ENCODE results near the gene P2RX7.

P2RX7 gene

DNA sequence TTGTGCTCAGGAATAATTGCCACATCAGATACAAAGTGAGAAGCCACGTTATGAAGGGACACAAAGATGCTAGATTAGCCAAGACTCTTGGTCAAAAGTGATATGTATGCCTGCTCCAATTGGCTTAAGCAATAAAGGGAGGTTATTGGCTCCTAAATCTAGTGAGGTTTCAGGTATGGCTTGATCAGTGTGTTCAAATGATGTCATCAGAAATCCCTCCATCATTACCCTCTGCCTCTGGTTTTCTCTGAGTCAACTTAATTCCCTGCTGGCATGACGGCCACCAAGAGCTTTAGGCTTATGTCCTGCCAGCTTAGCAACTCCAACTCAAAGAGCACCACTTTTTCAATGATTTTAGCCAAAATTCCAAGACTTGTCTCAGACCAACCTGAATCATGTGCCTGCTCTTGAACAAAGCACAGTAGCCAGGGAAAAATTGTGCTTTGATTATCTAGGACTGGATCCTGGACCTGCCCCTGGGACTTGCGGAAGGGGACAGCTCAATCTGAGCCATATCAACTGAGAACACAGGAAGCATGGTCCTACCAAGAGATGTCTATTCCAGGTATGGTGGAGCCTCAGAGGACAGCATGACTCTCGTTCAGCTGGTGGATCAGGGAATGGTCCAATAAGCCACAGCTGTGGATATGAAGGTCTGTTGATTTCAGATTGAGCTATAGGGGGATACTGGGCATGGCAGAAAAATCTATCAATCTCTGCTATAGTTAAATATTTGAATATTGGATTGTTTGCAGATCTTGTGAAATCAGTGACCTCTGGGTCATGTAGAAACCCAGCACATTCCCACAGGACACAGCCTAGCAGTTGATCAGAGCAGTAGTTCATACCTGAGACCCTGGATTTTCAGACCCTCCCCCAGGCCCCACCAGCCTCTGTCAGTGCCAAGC lies 16.1 kb upstream of the P2RX7 start:
- H3K4me3 ChIP-seq (ENCODE audit: low read depth, low read length) = no peak overlapping the region
- TF ChIP-seq, protein P1, sequence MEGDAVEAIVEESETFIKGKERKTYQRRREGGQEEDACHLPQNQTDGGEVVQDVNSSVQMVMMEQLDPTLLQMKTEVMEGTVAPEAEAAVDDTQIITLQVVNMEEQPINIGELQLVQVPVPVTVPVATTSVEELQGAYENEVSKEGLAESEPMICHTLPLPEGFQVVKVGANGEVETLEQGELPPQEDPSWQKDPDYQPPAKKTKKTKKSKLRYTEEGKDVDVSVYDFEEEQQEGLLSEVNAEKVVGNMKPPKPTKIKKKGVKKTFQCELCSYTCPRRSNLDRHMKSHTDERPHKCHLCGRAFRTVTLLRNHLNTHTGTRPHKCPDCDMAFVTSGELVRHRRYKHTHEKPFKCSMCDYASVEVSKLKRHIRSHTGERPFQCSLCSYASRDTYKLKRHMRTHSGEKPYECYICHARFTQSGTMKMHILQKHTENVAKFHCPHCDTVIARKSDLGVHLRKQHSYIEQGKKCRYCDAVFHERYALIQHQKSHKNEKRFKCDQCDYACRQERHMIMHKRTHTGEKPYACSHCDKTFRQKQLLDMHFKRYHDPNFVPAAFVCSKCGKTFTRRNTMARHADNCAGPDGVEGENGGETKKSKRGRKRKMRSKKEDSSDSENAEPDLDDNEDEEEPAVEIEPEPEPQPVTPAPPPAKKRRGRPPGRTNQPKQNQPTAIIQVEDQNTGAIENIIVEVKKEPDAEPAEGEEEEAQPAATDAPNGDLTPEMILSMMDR (IDR thresholded peaks at IDR 0.05; ENCODE audit: borderline replicate concordance, insufficient read depth, low read depth, low read length) = no peak

DNA sequence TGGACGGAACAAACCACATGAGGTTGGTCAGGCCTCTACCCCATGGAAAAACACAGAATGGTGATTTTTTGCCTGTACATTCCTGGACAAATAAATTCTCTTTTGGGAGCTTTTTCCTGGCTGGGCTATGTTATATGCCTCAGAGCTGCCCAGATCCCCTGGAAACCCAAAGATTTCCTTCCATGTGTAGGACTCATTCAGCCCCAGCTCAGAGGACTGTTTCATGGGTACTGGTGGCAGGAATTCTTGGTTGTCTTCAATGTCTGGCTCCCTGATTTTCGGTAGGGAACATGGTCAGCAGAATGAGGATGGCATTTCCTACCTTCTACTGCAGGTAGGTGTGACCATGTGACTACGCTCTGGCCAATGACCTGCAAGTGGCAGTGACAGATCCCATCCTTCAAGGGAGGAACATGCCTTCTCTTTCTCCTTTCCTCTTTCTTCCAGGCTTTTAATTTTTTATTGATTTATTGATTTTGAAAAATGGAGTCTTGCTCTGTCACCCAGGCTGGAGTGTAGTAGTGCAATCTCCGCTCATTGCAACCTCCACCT lies 15.4 kb upstream of the P2RX7 start:
- H3K4me3 ChIP-seq (ENCODE audit: low read depth, low read length) = no peak overlapping the region
- TF ChIP-seq, protein P1 (IDR thresholded peaks at IDR 0.05; ENCODE audit: borderline replicate concordance, insufficient read depth, low read depth, low read length) = no peak

DNA sequence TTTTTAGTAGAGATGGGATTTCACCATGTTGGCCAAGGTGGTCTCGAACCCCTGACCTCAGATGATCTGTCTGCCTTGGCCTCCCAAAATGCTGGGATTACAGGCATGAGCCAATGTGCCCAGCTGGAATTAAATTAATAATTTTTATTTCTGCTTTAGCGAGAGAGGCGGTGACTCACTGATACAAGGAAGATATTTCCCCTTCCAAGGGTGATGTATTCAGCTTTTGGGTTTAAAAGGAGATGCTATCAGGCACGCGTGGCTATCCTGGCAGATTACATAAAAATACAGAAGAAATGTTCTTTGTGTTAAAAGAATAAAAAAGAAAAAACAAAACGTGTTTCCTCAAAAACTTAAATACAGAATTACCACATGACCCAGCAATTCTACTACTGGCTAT lies 12.4 kb upstream of the P2RX7 start:
- no peak overlapping the region for H3K4me3 ChIP-seq (ENCODE audit: low read depth, low read length)
- TF ChIP-seq, protein P1 (IDR thresholded peaks at IDR 0.05; ENCODE audit: borderline replicate concordance, insufficient read depth, low read depth, low read length) = no peak

DNA sequence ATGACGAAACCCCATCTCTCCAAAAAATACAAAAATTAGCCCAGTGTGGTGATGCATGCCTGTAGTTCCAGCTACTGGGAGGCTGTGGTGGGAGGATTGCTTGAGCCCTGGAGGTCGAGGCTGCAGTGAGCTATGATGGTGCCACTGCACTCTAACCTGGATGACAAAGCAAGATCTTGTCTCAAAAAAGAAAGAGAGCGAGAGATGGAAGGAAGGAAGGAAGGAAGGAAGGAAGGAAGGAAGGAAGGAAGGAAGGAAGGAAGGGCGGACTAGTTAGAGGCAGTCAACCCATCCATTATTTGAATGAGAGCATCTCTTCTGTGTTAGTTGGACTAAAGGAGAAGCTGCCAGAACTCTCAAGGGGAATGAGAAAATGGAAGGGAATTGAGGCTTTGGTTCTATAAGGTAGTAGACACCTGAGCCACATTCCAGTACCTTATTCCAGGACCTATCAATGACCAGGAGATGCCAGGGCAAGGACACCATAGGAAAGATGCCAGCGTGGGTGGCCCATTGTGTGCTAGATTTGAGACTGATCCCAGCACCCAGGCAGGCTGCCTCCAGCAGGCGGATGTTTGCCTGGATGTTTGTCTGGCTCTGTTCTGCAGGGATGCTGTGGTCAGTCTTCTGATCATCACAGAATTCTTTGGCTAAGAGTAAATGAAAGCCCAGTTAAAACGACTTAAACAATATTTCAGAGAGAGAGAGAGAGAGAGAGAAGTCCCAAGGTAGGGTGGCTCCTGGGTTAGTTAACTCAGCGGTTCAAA lies 11.5 kb upstream of the P2RX7 start:
- no peak overlapping the region for H3K4me3 ChIP-seq (ENCODE audit: low read depth, low read length)
- TF ChIP-seq, protein P1 (IDR thresholded peaks at IDR 0.05; ENCODE audit: borderline replicate concordance, insufficient read depth, low read depth, low read length) = no peak

DNA sequence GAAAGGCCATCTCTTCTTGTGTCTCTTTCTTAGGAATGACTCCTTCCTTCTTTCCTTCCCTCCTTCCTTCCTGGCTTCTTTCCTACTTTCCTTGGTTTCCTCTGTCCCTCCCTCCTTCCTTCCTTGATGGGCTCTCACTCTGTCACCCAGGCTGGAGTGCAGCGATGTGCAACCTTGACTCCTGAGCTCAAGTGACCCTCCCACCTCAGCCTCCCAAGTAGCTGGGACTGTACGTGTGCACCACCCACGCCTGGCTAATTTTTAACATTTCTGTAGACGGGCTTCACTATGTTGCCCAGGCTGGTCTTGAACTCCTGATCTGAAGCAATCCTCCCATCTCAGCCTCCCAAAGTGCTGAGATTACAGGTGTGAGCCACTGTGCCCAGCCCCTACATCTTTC lies 10.9 kb upstream of the P2RX7 start:
- no peak overlapping the region for H3K4me3 ChIP-seq (ENCODE audit: low read depth, low read length)
- TF ChIP-seq, protein P1 (IDR thresholded peaks at IDR 0.05; ENCODE audit: borderline replicate concordance, insufficient read depth, low read depth, low read length) = no peak

DNA sequence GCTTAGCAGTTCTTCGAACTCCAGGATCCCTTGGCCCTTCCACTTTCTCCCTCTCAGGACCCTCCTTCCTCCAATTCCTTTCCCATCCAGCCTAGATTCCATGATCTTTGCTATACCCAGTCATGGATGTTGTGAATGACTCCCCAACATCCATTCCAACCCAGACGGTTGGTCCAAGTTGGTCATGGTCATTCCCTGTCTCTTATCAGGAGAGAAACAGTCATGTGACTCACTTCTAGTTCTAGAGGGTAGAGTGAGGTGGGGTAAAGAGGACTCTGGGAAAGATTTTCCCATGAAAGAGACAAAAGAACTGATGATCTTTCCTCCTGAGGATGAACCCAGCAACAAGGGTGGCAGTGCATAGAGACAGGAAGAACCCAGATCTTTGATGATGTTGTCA lies 9.2 kb upstream of the P2RX7 start:
- H3K4me3 ChIP-seq (ENCODE audit: low read depth, low read length) = no peak overlapping the region
- TF ChIP-seq, protein P1 (IDR thresholded peaks at IDR 0.05; ENCODE audit: borderline replicate concordance, insufficient read depth, low read depth, low read length) = no peak

Data from GM12875 (cell line).